Measurements from ENCODE around the gene FNDC3B.

Gene FNDC3B

DNA sequence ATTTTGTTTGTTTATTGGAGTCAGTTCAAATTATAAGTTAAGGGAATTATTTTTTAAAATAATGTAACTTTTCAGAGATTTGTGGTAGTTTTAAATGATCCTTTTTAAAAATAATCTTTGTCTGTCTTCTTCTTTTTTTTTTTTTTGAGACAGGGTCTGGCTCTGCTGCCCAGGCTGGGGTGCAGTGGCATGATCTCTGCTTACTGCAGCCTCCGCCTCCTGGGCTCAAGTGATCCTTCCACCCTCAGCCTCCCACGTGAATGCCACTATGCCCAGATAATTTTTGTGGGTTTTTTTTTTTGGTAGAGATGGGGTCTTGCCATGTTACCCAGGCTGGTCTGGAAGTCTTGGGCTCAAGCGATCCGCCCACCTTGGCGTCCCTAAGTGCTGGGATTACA, 12.6 kb downstream of the FNDC3B start:
- no peak for DNase-seq (ENCODE audit: extremely low read depth in 1 of 2, low read depth in 1 of 2)

DNA sequence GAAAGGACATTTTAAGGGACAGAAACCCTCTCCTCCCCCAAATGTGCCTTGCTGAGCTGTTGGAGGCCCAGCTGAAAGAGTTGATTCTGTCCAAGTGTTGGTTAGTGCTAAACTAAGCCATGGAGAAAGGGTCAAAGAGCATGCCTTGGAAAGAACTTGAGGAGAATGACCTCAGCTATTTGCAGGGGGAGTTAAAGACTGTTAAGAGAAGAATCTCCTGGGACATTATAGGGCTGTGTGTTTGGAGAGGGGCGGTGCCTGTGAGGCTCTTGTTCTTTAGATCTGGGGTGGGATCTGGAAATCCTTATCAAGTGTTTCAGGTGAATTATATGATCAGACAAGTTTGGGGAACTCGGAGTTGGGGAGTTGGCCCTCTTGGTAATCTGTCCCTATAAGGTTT, 13.0 kb downstream of the FNDC3B start:
- no peak for DNase-seq (ENCODE audit: extremely low read depth in 1 of 2, low read depth in 1 of 2)

- no peak for DNase-seq (ENCODE audit: extremely low read depth in 1 of 2, low read depth in 1 of 2)
Observed at GRCh38 chr3:172054115-172054764, 14.9 kb downstream of the FNDC3B start.

DNA sequence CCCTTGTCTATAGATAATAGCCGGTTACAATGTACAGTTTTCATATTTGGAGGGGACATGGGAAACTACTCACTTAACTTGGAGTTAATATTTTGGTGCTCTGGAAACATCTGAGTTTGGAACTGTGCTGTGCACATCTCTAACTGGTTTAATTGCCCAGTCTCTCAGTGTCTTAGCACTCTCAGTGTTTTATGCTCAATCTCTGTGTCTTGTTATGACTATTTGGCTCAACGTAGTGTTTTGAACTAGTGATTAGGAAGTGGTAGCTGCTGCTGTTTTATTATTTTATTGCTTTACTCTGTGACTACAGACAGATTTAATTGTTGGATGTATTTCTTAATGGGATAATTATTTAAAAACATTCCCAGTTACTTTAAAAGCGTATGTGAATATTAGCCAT, 17.0 kb downstream of the FNDC3B start:
- no peak for DNase-seq (ENCODE audit: extremely low read depth in 1 of 2, low read depth in 1 of 2)

GRCh38 chr3:172057059-172057458, 17.7 kb downstream of the FNDC3B start:
- no peak for DNase-seq (ENCODE audit: extremely low read depth in 1 of 2, low read depth in 1 of 2)

DNA sequence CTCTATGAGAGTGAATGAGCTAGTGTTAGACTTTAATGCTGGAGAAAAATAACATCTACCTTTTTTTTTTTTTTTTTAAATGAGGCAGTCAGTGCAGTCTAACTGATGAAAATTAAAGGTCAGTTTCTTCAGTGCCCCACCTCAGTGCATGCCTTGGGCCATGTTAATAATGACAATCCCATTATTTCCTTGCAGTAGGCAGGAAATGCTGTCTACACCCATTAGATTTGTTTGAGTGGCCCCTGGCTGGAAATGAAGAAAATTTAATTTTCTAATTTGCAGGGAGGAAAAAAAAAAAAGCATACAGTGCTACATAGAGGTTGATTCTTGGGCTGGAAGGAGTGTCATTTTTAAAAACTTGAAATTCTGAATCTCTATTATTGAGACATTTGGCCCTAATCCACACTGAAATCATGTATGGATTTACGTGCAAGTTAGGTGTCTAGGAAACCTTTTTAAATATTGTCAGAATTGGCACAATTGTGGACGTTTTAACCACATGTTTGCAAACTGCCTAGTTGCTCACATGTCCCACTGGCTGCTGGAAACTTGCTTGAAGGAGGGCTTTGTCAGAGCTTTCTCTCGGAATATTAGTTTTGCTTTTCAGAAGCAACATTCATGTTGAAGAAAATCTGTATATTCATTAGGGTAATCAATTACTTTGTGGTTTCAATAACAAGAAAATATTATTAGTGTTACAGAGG, 18.4 kb downstream of the FNDC3B start:
- no peak for DNase-seq (ENCODE audit: extremely low read depth in 1 of 2, low read depth in 1 of 2)

DNA sequence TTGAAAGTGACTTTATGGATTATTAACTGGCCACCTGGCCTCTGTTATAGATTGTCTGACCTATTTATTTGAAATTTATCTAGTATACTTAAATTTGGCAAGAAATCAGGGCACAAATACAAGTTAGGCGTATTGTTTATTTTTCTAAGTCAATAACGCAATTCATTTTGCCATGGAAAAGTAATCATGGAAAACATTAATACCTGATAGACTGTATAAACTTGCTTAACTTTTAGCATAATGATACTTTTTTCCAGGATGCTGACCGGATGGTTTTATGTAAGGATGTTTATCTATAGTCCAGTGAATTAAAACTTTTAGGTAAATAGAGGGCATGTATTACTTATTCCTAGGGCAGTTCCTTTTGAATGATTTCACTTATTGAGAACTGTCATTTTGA, 20.2 kb downstream of the FNDC3B start:
- no peak for DNase-seq (ENCODE audit: extremely low read depth in 1 of 2, low read depth in 1 of 2)

DNA sequence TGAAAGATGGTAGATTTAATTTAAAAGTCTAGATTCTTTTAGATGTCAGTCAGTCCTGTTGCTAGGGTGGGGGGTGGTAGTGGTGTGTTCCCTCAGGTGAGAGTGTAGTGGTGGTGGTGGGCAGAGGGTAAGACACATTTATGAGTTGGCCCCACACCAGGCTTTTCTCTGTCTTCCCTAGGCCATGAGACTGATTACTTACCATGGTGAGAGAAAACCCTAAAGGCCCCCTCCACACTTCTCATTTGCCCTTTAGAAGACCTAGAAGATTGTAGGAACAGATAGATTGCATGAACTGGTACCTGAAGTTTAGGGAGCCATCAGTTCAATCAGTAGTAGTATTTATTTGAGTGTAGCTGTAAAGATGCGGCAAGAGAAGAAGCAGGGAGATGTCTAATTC, 20.9 kb downstream of the FNDC3B start:
- DNase-seq (ENCODE audit: extremely low read depth in 1 of 2, low read depth in 1 of 2) = no peak

GRCh38 chr3:172061724-172062184, 22.4 kb downstream of the FNDC3B start:
- no peak for DNase-seq (ENCODE audit: extremely low read depth in 1 of 2, low read depth in 1 of 2)

GRCh38 chr3:172062761-172063160, 23.4 kb downstream of the FNDC3B start:
- no peak for DNase-seq (ENCODE audit: extremely low read depth in 1 of 2, low read depth in 1 of 2)

DNA sequence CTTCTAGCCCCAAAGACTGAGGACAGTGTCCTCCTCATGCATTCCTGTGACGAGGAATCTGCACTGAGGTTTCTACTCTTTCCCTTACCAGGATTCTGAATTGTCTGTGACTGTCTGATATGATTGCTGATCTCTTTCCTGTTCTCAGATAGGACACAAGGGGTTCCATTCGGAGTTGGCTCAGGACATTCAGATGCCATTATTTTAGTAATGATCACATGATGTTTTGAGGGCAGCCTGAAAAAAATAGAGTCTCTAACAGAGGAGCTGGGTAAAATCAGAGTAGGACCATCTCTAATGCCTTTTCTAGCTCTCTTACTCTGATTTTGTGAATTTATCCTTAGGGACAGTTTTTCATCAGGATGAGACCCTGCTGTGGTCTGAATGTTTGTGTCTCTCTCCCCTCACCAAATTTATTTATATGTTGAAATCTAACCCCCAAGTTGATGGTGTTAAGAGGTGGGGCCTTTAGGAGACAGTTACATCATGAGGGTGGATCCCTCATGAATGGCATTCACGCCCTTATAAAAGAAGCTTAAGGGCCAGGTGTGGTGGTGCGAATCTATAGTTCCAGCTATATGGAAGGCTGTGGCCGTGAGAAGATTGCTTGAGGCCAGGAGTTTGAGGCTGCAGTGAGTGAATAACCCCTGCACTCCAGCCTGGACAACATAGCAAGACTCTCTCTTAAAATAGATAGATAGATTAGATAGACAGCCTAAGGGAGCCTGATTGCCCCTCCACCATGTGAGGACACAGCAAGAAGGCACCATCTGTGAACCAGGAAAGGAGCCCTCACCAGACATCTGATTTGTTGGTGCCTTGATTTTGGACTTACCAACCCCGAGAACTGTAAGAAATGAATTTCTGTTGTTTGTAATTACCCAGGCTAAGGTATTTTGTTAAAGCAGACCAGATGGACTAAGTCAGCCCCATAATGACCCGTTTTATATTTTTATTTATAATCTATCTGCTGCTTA, 24.4 kb downstream of the FNDC3B start:
- DNase-seq (ENCODE audit: extremely low read depth in 1 of 2, low read depth in 1 of 2) = no peak

DNA sequence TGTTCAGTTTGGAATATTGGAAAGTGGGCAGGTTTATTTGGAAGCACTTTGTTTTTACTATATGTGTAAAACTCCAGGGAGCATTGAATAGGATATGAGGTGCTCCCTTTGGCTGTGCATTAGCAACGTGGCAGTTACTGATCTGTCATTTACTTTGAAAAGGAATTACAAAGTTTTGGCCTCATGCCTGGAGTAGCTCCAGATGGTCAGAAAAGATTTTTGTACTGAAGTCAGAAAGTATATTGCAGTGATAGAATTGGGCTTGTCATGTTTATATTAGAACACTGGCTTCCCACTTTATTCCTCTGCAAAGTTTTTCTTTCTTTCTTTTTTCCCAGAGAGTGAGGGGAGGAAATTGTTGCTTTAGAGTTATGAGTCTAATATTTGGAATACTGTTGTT, 26.1 kb downstream of the FNDC3B start:
- DNase-seq (ENCODE audit: extremely low read depth in 1 of 2, low read depth in 1 of 2) = no peak

DNA sequence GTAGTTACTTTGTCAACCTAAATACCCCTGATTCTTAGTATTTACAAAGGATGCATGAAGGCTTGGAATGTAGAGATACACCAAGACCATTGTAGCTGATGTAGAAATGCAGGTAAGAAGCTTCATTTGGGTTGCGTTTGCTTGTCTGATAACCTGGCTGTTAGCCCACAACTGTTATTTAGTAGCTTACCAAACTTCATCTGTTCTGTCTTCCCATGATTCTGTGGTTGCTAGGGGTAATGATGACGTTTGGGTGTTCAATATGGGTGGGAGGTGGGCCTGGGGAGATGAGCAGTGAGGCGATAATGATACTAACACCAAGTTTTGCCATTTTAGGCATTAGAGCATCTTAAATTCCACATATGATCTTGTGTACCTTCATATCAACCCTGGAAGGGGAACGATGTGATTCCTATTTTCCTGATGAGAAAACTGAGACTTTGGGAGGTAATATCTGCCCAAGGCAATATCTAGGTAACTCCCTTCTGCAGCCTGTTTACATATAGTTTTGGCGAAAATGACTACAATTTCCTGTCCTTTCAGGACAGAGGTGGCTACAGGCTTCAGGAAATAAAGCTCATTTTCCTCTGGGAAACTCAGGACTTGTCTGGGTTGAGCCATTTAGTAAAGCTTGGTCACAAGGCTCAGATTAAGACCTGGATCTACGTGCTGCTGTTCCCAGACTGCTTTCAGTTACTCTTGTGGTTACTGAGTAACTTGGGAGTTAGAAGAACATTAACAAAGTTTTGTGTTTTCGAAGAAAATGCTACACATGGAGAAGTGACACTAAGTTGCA, 26.8 kb downstream of the FNDC3B start:
- DNase-seq (ENCODE audit: extremely low read depth in 1 of 2, low read depth in 1 of 2) = no peak

GRCh38 chr3:172066880-172067796, 27.8 kb downstream of the FNDC3B start:
- DNase-seq (ENCODE audit: extremely low read depth in 1 of 2, low read depth in 1 of 2) = no peak

GRCh38 chr3:172067837-172068440, 28.6 kb downstream of the FNDC3B start:
- DNase-seq (ENCODE audit: extremely low read depth in 1 of 2, low read depth in 1 of 2) = no peak

GRCh38 chr3:172068977-172069376, 29.6 kb downstream of the FNDC3B start:
- no peak for DNase-seq (ENCODE audit: extremely low read depth in 1 of 2, low read depth in 1 of 2)

DNA sequence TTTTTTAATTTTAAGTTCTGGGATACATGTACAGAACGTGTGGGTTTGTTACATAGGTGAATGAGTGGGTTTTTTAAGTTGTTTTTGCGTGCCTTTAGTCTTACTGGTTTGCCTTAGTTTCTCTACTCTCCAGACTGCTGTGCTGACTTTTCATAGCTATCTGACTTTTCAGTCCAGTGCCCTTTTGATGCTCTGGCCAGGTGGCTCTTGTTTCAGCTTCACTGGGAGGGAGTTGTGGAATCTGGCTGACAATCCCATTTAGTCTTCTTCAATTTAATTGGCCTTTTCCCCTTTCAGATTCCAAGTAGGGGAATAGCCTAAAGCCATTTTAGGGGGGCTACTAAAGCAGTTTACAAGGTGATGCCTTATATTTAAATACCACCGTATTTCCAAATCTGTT, 30.1 kb downstream of the FNDC3B start:
- no peak for DNase-seq (ENCODE audit: extremely low read depth in 1 of 2, low read depth in 1 of 2)

DNA sequence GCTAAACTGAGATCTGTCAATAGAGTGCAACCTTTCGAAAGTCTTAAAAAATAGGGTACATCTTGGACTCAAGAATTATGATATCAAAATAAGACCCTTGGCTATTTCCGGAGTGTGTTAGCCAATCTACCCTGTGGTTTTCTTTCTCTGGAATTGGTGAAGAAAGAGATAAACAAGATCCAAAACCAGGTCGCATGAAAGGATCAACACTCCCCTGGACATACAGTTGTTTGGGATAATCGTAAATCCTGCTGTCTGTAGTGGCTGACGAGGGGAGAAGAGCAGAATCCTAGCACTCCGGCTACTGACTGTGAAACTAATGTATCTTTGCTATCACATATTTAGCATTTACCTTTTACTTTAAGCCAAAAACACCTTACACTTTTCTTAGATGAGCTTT, 30.9 kb downstream of the FNDC3B start:
- DNase-seq (ENCODE audit: extremely low read depth in 1 of 2, low read depth in 1 of 2) = no peak

GRCh38 chr3:172070802-172071201, 31.4 kb downstream of the FNDC3B start:
- DNase-seq (ENCODE audit: extremely low read depth in 1 of 2, low read depth in 1 of 2) = no peak

Measured in activated CD8-positive, alpha-beta memory T cell treated with anti-CD3 and anti-CD28 coated beads for 1 hour (primary cell).